ENCODE results near the gene CYP26A1.

CYP26A1 gene

GRCh38 chr10:93073539-93074146 lies at the start of gene CYP26A1:
Gene CYP26A1 (plus strand): TSS chr10:93073893. CDS start chr10:93073935, 42 bp downstream.
- no peak for DNase-seq

GRCh38 chr10:93026072-93026471 lies 47.6 kb upstream of the CYP26A1 start:
- no peak for DNase-seq

GRCh38 chr10:93027508-93027907 lies 46.2 kb upstream of the CYP26A1 start:
- DNase-seq: no peak

GRCh38 chr10:93028883-93029282 lies 44.8 kb upstream of the CYP26A1 start:
- no peak for DNase-seq

GRCh38 chr10:93030409-93030808 lies 43.3 kb upstream of the CYP26A1 start:
- DNase-seq: no peak

GRCh38 chr10:93032105-93032808 lies 41.4 kb upstream of the CYP26A1 start:
- DNase-seq: no peak

GRCh38 chr10:93032809-93033137 lies 40.9 kb upstream of the CYP26A1 start:
- no peak for DNase-seq

- no peak for DNase-seq
Observed at GRCh38 chr10:93034426-93034825, 39.3 kb upstream of the CYP26A1 start.

GRCh38 chr10:93039110-93039509 lies 34.6 kb upstream of the CYP26A1 start:
- no peak for DNase-seq

- no peak for DNase-seq
Observed at GRCh38 chr10:93039721-93040120, 34.0 kb upstream of the CYP26A1 start.

GRCh38 chr10:93054486-93054885 lies 19.2 kb upstream of the CYP26A1 start:
- DNase-seq: no peak

- no peak for DNase-seq
Observed at GRCh38 chr10:93058139-93058538, 15.6 kb upstream of the CYP26A1 start.

- DNase-seq: no peak
Observed at GRCh38 chr10:93059975-93060886, 13.5 kb upstream of the CYP26A1 start, which contains the start of gene CYP26C1. Gene CYP26C1 (plus strand): TSS chr10:93060798. CDS start chr10:93061264, 466 bp downstream.

- DNase-seq: no peak
Observed at GRCh38 chr10:93060887-93061593, 12.7 kb upstream of the CYP26A1 start.

GRCh38 chr10:93061594-93062513 lies 11.8 kb upstream of the CYP26A1 start:
- no peak for DNase-seq

- DNase-seq: no peak
Observed at GRCh38 chr10:93062514-93063143, 11.1 kb upstream of the CYP26A1 start.

- DNase-seq: no peak
Observed at GRCh38 chr10:93063144-93063976, 10.3 kb upstream of the CYP26A1 start.

- DNase-seq: no peak
Observed at GRCh38 chr10:93063977-93064660, 9.6 kb upstream of the CYP26A1 start.

GRCh38 chr10:93064874-93065660 lies 8.6 kb upstream of the CYP26A1 start:
- DNase-seq: no peak
